ENCODE data around the gene NPRL2.

Gene NPRL2

DNA sequence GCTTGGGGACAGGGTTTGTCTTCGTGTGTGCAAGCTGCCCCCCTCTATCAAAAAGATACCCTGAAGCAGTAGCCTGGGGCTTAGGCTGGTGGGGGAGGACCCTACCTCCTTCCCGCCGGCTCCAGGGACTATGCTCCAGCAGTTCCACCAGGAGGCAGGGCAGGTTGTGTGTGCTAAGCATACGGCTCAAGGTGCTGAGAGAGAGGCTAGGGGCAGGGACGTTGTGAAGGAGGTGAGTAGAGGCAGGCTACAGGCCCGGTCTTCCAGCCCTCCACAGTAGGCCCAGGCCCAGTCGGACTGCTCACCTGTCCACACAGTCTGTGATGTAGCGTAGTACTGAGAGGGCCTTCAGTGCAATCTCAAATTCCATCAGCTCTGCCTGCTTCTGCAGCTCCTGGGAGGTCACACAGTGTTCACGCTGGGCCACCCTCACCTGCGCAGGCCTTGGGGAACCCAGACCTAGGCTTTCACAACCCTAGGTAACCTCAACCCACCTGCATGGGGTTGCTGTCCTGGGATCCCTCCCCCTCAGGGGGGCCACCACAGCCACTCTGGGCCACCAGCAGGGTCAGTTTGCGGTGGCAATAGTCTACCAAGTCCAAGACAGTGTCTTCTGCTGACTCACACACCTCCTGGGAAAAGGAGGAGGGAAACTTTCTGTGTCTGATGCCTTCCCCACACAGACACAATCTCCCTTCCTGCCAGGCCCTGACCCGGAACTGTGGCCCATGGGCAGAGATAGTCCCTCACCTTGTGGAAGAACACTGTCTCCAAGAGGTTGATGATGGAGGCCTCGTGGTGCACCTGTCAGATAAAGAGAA lies 7.6 kb downstream of the NPRL2 start:
- Histone ChIP-seq H3K27me3 (ENCODE audit: control insufficient read depth in 3 of 3, insufficient read depth in 3 of 3, low read depth in 1 of 3, low read length in 3 of 3) (peaks cover 16 to 70% (median 56%) of the 10 kb centered on the region in 3 experiments), H4K91ac (ENCODE audit: low read depth, low read length, poor library complexity) (no peak overlapping the region), H3K9me3 (replicated peaks in 1 of 2; ENCODE audit: control insufficient read depth in 2 of 2, insufficient read depth in 1 of 2, low read depth in 1 of 2, low read length in 2 of 2) (peaks cover 2 to 6% of the 10 kb centered on the region in 2 donors), H2BK120ac (ENCODE audit: low read depth, low read length) (no peak overlapping the region), H2BK15ac (ENCODE audit: low read length) (peak overlapping the region; percentile 56), H3K79me1 (ENCODE audit: low read depth, low read length) (no peaks in the 10 kb centered on the region), H4K8ac (ENCODE audit: low read depth, low read length) (no peak overlapping the region), H3K9ac (ENCODE audit: low read depth, low read length, poor library complexity) (no peak overlapping the region), H2AK5ac (ENCODE audit: low read depth, low read length) (peak overlapping the region; percentile 33), H2BK12ac (ENCODE audit: low read length) (no peak overlapping the region), H3K23ac (ENCODE audit: low read depth, low read length, poor library complexity) (peak overlapping the region; percentile 4), H3K14ac (ENCODE audit: low read length) (no peak overlapping the region), H3K4me3 (ENCODE audit: low read length in 2 of 2) (no peak overlapping the region), H3K4ac (ENCODE audit: low read length) (no peak overlapping the region), H3K27ac (replicated peaks; ENCODE audit: low read length) (no peak overlapping the region), H3K4me2 (ENCODE audit: insufficient read depth, low read length, poor library complexity, severe bottlenecking) (no peak overlapping the region), H2BK5ac (ENCODE audit: low read length) (no peak overlapping the region), H3K36me3 (replicated peaks in 1 of 2; ENCODE audit: control insufficient read depth in 2 of 2, insufficient read depth in 2 of 2, low read length in 2 of 2) (peaks cover 4 to 6% of the 10 kb centered on the region in 2 donors), H3K18ac (ENCODE audit: low read length) (no peak overlapping the region), H2AFZ (ENCODE audit: low read length) (no peak overlapping the region), H3K4me1 (ENCODE audit: control insufficient read depth in 2 of 2, insufficient read depth in 1 of 2, low read depth in 1 of 2, low read length in 2 of 2) (peaks cover 2 to 9% of the 10 kb centered on the region in 2 donors)
- WGBS, 2 donors (ENCODE audit: extremely low coverage in 2 of 2, insufficient read length in 2 of 2, insufficient replicate concordance in 1 of 2) = no CpG with 5 or more reads among the region's 13 CpGs
- no peak for DNase-seq (ENCODE audit: low spot score)

DNA sequence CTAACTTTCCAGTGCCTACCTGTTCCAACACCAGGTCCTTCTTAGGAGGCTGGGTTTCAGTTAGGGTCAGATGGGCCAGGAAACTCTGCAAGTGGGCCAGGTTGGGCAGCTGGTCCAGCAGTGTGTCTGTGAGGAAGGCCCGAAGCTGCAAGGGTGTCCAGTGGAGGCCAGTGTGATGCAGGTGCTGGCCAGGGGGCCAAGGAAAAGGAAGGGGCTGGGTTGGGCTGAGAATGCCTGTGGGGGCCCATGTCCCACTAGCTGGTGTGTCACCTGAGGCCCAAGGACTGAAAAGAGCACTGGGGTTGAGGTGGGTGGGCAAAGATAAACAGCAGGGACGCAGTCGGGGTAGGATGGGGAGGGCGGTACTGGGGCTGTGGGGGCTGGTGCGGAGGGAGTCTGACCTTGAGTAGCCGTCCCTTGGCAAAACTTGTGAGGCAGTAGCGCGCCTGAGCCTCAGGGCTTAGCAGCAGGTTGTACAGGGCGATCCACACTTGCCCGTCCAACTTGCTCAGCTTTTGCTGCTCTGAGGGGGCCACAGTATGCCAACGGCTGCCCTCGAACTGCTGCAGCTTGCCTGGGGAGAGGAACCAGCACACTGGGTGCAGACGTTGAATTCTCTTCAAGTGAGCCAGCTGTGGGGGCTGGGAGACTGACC lies 8.5 kb downstream of the NPRL2 start:
- DNase-seq (ENCODE audit: low spot score) = no peak
- no peak overlapping the region for H3K4me2 ChIP-seq (ENCODE audit: insufficient read depth, low read length, poor library complexity, severe bottlenecking)
- no peak overlapping the region for H2BK120ac ChIP-seq (ENCODE audit: low read depth, low read length)
- H3K79me1 ChIP-seq (ENCODE audit: low read depth, low read length) = no peaks in the 10 kb centered on the region
- H2BK12ac ChIP-seq (ENCODE audit: low read length) = no peak overlapping the region
- no peak overlapping the region for H2AFZ ChIP-seq (ENCODE audit: low read length)
- peak overlapping the region; percentile 10 for H3K9ac ChIP-seq (ENCODE audit: low read depth, low read length, poor library complexity)
- no peak overlapping the region for H3K18ac ChIP-seq (ENCODE audit: low read length)
- no CpG with 5 or more reads among the region's 13 CpGs for WGBS, 2 donors (ENCODE audit: extremely low coverage in 2 of 2, insufficient read length in 2 of 2, insufficient replicate concordance in 1 of 2)
- no peak overlapping the region for H4K8ac ChIP-seq (ENCODE audit: low read depth, low read length)
- no peaks in the 10 kb centered on the region for H3K36me3 ChIP-seq (replicated peaks in 1 of 2; ENCODE audit: control insufficient read depth in 2 of 2, insufficient read depth in 2 of 2, low read length in 2 of 2)
- peaks cover 2 to 6% of the 10 kb centered on the region in 2 donors for H3K9me3 ChIP-seq (replicated peaks in 1 of 2; ENCODE audit: control insufficient read depth in 2 of 2, insufficient read depth in 1 of 2, low read depth in 1 of 2, low read length in 2 of 2)
- no peak overlapping the region for H3K4me3 ChIP-seq (ENCODE audit: low read length in 2 of 2)
- no peak overlapping the region for H3K4ac ChIP-seq (ENCODE audit: low read length)
- no peak overlapping the region for H2BK5ac ChIP-seq (ENCODE audit: low read length)
- peaks cover 16 to 70% (median 56%) of the 10 kb centered on the region in 3 experiments for H3K27me3 ChIP-seq (ENCODE audit: control insufficient read depth in 3 of 3, insufficient read depth in 3 of 3, low read depth in 1 of 3, low read length in 3 of 3)
- H3K14ac ChIP-seq (ENCODE audit: low read length) = no peak overlapping the region
- no peak overlapping the region for H3K27ac ChIP-seq (replicated peaks; ENCODE audit: low read length)
- peak overlapping the region; percentile 33 for H2AK5ac ChIP-seq (ENCODE audit: low read depth, low read length)
- peaks cover 3 to 12% of the 10 kb centered on the region in 2 donors for H3K4me1 ChIP-seq (ENCODE audit: control insufficient read depth in 2 of 2, insufficient read depth in 1 of 2, low read depth in 1 of 2, low read length in 2 of 2)
- H3K23ac ChIP-seq (ENCODE audit: low read depth, low read length, poor library complexity) = peak overlapping the region; percentile 4
- H2BK15ac ChIP-seq (ENCODE audit: low read length) = peak overlapping the region; percentile 66
- H4K91ac ChIP-seq (ENCODE audit: low read depth, low read length, poor library complexity) = no peak overlapping the region

DNA sequence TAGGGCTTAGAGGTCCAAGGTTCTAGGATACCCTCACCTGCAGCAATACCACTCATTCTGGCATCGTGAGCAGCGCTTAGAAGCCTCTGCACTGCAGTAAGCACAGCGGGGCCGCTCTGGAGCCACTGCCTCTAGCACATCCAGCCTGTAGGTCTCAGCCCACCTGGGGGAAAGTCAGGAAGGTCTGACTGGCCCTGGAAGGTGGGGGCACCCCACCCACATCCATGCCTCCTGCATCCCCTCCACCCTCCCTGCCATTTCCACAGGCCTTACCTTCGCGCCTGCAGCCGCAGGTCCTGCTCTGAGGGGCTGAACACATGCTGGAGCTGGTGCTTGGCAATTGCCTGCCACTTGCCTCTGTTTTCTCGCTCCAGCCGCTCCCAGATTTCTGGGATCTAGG lies 9.0 kb downstream of the NPRL2 start:
- no peak overlapping the region for H2BK15ac ChIP-seq (ENCODE audit: low read length)
- H3K4me1 ChIP-seq (ENCODE audit: control insufficient read depth in 2 of 2, insufficient read depth in 1 of 2, low read depth in 1 of 2, low read length in 2 of 2) = peaks cover 5 to 12% of the 10 kb centered on the region in 2 donors
- no peak overlapping the region for H3K4ac ChIP-seq (ENCODE audit: low read length)
- H4K8ac ChIP-seq (ENCODE audit: low read depth, low read length) = no peak overlapping the region
- no peak overlapping the region for H3K4me2 ChIP-seq (ENCODE audit: insufficient read depth, low read length, poor library complexity, severe bottlenecking)
- H3K79me1 ChIP-seq (ENCODE audit: low read depth, low read length) = peaks cover 2% of the 10 kb centered on the region
- H3K9me3 ChIP-seq (replicated peaks in 1 of 2; ENCODE audit: control insufficient read depth in 2 of 2, insufficient read depth in 1 of 2, low read depth in 1 of 2, low read length in 2 of 2) = peaks cover 2 to 6% of the 10 kb centered on the region in 2 donors
- H3K23ac ChIP-seq (ENCODE audit: low read depth, low read length, poor library complexity) = no peak overlapping the region
- peaks cover 16 to 70% (median 56%) of the 10 kb centered on the region in 3 experiments for H3K27me3 ChIP-seq (ENCODE audit: control insufficient read depth in 3 of 3, insufficient read depth in 3 of 3, low read depth in 1 of 3, low read length in 3 of 3)
- H3K18ac ChIP-seq (ENCODE audit: low read length) = no peak overlapping the region
- no peak overlapping the region for H2AFZ ChIP-seq (ENCODE audit: low read length)
- H3K36me3 ChIP-seq (replicated peaks in 1 of 2; ENCODE audit: control insufficient read depth in 2 of 2, insufficient read depth in 2 of 2, low read length in 2 of 2) = no peaks in the 10 kb centered on the region
- no peak for DNase-seq (ENCODE audit: low spot score)
- no peak overlapping the region for H3K4me3 ChIP-seq (ENCODE audit: low read length in 2 of 2)
- no peak overlapping the region for H3K27ac ChIP-seq (replicated peaks; ENCODE audit: low read length)
- peak overlapping the region; percentile 15 for H3K14ac ChIP-seq (ENCODE audit: low read length)
- no peak overlapping the region for H4K91ac ChIP-seq (ENCODE audit: low read depth, low read length, poor library complexity)
- peak overlapping the region; percentile 27 for H2BK5ac ChIP-seq (ENCODE audit: low read length)
- WGBS, 2 donors (ENCODE audit: extremely low coverage in 2 of 2, insufficient read length in 2 of 2, insufficient replicate concordance in 1 of 2) = no CpG with 5 or more reads among the region's 9 CpGs
- no peak overlapping the region for H2AK5ac ChIP-seq (ENCODE audit: low read depth, low read length)
- H2BK120ac ChIP-seq (ENCODE audit: low read depth, low read length) = no peak overlapping the region
- no peak overlapping the region for H3K9ac ChIP-seq (ENCODE audit: low read depth, low read length, poor library complexity)
- H2BK12ac ChIP-seq (ENCODE audit: low read length) = no peak overlapping the region
